Loucy (cell line): ENCODE measurements around the gene MRTFA.

Experiments used
- EZH2phosphoT487 ChIP-seq: fragments of 200-600 bp; IDR thresholded peaks from 2 replicates; pipeline ENCODE4 v1.6.1; 2018; ENCODE audit warnings: antibody characterized with exemption, mild to moderate bottlenecking, moderate library complexity, borderline replicate concordance
- TF ChIP-seq, protein P1 (sequence below): fragments of 200-600 bp; sonication (generic); conservative IDR thresholded peaks from 2 replicates; pipeline ENCODE4 v1.5.1; 2014; ENCODE audit warnings: mild to moderate bottlenecking, antibody characterized with exemption, low read length

GRCh38 chr22:40594346-40594745 is 42.2 kb downstream of the MRTFA start:
- TF ChIP-seq, protein P1, sequence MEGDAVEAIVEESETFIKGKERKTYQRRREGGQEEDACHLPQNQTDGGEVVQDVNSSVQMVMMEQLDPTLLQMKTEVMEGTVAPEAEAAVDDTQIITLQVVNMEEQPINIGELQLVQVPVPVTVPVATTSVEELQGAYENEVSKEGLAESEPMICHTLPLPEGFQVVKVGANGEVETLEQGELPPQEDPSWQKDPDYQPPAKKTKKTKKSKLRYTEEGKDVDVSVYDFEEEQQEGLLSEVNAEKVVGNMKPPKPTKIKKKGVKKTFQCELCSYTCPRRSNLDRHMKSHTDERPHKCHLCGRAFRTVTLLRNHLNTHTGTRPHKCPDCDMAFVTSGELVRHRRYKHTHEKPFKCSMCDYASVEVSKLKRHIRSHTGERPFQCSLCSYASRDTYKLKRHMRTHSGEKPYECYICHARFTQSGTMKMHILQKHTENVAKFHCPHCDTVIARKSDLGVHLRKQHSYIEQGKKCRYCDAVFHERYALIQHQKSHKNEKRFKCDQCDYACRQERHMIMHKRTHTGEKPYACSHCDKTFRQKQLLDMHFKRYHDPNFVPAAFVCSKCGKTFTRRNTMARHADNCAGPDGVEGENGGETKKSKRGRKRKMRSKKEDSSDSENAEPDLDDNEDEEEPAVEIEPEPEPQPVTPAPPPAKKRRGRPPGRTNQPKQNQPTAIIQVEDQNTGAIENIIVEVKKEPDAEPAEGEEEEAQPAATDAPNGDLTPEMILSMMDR: no peak
- no peak for TF ChIP-seq EZH2phosphoT487
